Keratinocyte (primary cell): ENCODE measurements around the gene CCDC24. TPM values are rescaled to one million over a fixed set of nuclear protein-coding genes. Genes with fewer than 3 reads are reported as not detected.

Experiments used
- DNase-seq: peaks from one replicate; pipeline ENCODE4 v3.0.0-alpha.2; 2011; ENCODE audit warnings: low read depth, missing footprints, low spot score
- FAIRE-seq: peaks from 2 replicates; lab custom pipeline; 2011; peaks lifted over from hg19 to GRCh38; lab: Jason Lieb, UNC
- H2AFZ ChIP-seq: 2 replicates; pipeline ENCODE4 v1.6.0; 2012; ENCODE audit warnings: low read length, control low read depth, inconsistent platforms; ENCODE audit not compliant: control insufficient read depth
- H3K27ac ChIP-seq: 2 replicates; pipeline ENCODE4 v1.5.1; 2011; ENCODE audit warnings: low read length; ENCODE audit not compliant: control insufficient read depth, insufficient read depth
- H3K27me3 ChIP-seq: 3 replicates; pipeline ENCODE4 v1.6.0; 2011; ENCODE audit warnings: low read length; ENCODE audit not compliant: control insufficient read depth, insufficient read depth; ENCODE audit errors: extremely low read depth
- H3K36me3 ChIP-seq, 2 experiments: 2 replicates in 1 of 2; 3 replicates in 1 of 2; pipeline ENCODE4 v1.5.1; 2011; ENCODE audit warnings: low read length in 2 of 2, mild to moderate bottlenecking in 1 of 2; ENCODE audit not compliant: control insufficient read depth in 2 of 2, insufficient read depth in 2 of 2; ENCODE audit errors: extremely low read depth in 1 of 2
- H3K4me1 ChIP-seq: 3 replicates; pipeline ENCODE4 v1.5.1; 2011; ENCODE audit warnings: low read length; ENCODE audit not compliant: control insufficient read depth, insufficient read depth; ENCODE audit errors: extremely low read depth
- H3K4me2 ChIP-seq: 3 replicates; pipeline ENCODE4 v1.6.0; 2011; ENCODE audit warnings: low read depth, low read length; ENCODE audit not compliant: control insufficient read depth, insufficient read depth; ENCODE audit errors: extremely low read depth
- H3K4me3 ChIP-seq, 3 experiments: fragments of 200-600 bp in 1 of 3; sonication (generic) in 1 of 3; 2 replicates in 2 of 3; 3 replicates in 1 of 3; pipeline ENCODE4 v1.5.1; 2011 to 2016; ENCODE audit warnings: low read length in 3 of 3, mild to moderate bottlenecking in 3 of 3, control low read depth in 2 of 3, inconsistent platforms in 1 of 3, low read depth in 1 of 3, mixed read lengths in 1 of 3, mixed run types in 1 of 3, moderate library complexity in 1 of 3; ENCODE audit not compliant: control insufficient read depth in 2 of 3, insufficient read depth in 2 of 3; ENCODE audit errors: extremely low read depth in 1 of 3
- H3K79me2 ChIP-seq: 2 replicates; pipeline ENCODE4 v1.6.0; 2012; ENCODE audit warnings: low read length; ENCODE audit not compliant: control insufficient read depth, insufficient read depth
- H3K9ac ChIP-seq: 3 replicates; pipeline ENCODE4 v1.6.0; 2011; ENCODE audit warnings: low read length; ENCODE audit not compliant: control insufficient read depth, insufficient read depth; ENCODE audit errors: extremely low read depth
- H3K9me1 ChIP-seq: 3 replicates; pipeline ENCODE4 v1.6.0; 2011; ENCODE audit warnings: low read length; ENCODE audit not compliant: control insufficient read depth, insufficient read depth; ENCODE audit errors: extremely low read depth
- H3K9me3 ChIP-seq: 2 replicates; pipeline ENCODE4 v1.5.1; 2012; ENCODE audit warnings: low read depth, low read length; ENCODE audit not compliant: control insufficient read depth
- H4K20me1 ChIP-seq: 3 replicates; pipeline ENCODE4 v1.6.0; 2011; ENCODE audit warnings: low read length; ENCODE audit not compliant: control insufficient read depth, insufficient read depth; ENCODE audit errors: extremely low read depth
- EZH2 ChIP-seq: IDR thresholded peaks from one replicate; pipeline ENCODE4 v1.6.1; 2012; ENCODE audit warnings: inconsistent platforms, mild to moderate bottlenecking, low read length, moderate library complexity
- dilution Hi-C: fragments of 300-500 bp; cut with MboI; formaldehyde crosslinking; loops from one replicate; pipeline ENCODE4 v1.7.0; 2020; ENCODE audit warnings: low sequenced_read_pairs; ENCODE audit not compliant: extremely low pct_ligation_motif_present
- polyA plus RNA-seq, 5 experiments: library from polyadenylated mRNA; depleted of rRNA in 3 of 5; stranded (reverse) in 3 of 5; stranded (forward) in 1 of 5; unstranded in 1 of 5; fragments of >200 nt; gene quantifications; 1 replicate in 1 of 5; 2 replicates in 3 of 5; 3 replicates in 1 of 5; pipeline versions ENCODE4 v1.2.1 to v1.2.3, GENCODE V29; 2011 to 2012; ENCODE audit warnings: missing spikeins in 2 of 5, low read depth in 1 of 5, low replicate concordance in 1 of 5
- TF ChIP-seq, protein P1 (sequence below), 3 experiments: IDR thresholded peaks in 1 of 3; conservative IDR thresholded peaks in 1 of 3; optimal IDR thresholded peaks in 1 of 3; 2 replicates in 2 of 3; 3 replicates in 1 of 3; pipeline versions ENCODE3 to v1.5.1; 2011; ENCODE audit warnings: low read length in 3 of 3, mild to moderate bottlenecking in 3 of 3, moderate library complexity in 2 of 3, control low read depth in 1 of 3, inconsistent platforms in 1 of 3; ENCODE audit not compliant: insufficient read depth in 2 of 3; ENCODE audit errors: extremely low read depth in 1 of 3

CCDC24 gene
- polyA plus RNA-seq, 1 donor (not counting 4 experiments of a cell fraction or from before 2014, with no cell fraction given): 5.2 TPM

DNA sequence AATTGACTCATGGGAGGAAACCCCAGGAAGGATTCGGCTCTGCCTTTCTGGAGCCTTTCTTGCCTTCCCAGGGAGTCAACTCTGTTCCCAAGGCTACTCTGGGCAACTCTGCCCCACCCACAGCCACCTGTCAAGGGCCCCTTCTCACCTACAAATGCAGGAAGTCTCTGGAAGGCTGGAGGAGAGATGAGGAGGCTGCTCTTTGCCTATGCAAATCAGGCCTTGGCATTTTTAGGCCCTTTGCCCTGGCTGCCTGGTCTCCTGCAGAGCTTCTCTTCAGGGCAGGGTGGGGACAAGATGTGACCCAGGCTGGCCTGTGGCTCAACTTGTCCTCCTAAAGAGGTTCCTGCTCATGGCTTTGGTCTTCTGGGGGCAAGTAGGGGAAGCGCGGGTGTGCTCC is 34.4 kb downstream of the CCDC24 start:
- peaks cover 2% of the 10 kb centered on the region for H3K9me1 ChIP-seq
- TF ChIP-seq EZH2: no peak
- TF ChIP-seq, protein P1, sequence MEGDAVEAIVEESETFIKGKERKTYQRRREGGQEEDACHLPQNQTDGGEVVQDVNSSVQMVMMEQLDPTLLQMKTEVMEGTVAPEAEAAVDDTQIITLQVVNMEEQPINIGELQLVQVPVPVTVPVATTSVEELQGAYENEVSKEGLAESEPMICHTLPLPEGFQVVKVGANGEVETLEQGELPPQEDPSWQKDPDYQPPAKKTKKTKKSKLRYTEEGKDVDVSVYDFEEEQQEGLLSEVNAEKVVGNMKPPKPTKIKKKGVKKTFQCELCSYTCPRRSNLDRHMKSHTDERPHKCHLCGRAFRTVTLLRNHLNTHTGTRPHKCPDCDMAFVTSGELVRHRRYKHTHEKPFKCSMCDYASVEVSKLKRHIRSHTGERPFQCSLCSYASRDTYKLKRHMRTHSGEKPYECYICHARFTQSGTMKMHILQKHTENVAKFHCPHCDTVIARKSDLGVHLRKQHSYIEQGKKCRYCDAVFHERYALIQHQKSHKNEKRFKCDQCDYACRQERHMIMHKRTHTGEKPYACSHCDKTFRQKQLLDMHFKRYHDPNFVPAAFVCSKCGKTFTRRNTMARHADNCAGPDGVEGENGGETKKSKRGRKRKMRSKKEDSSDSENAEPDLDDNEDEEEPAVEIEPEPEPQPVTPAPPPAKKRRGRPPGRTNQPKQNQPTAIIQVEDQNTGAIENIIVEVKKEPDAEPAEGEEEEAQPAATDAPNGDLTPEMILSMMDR (optimal IDR thresholded peaks at IDR 0.05 in 1 of 3, IDR thresholded peaks at IDR 0.05 in 1 of 3, conservative IDR thresholded peaks at IDR 0.05 in 1 of 3; ENCODE audit: extremely low read depth in 1 of 3, insufficient read depth in 2 of 3, low read length in 3 of 3): no peak
- no peak overlapping the region for H3K4me2 ChIP-seq
- no peaks in the 10 kb centered on the region for H3K27me3 ChIP-seq
- H3K4me3 ChIP-seq: no peak overlapping the region
- H3K27ac ChIP-seq: no peak overlapping the region
- H4K20me1 ChIP-seq: no peaks in the 10 kb centered on the region
- H2AFZ ChIP-seq: no peak overlapping the region
- FAIRE-seq (no peak), DNase-seq (no peak)
- no peak overlapping the region for H3K9ac ChIP-seq
- no peaks in the 10 kb centered on the region for H3K9me3 ChIP-seq
- H3K36me3 ChIP-seq: peaks cover 2 to 16% of the 10 kb centered on the region in 2 experiments
- H3K79me2 ChIP-seq: no peaks in the 10 kb centered on the region
- dilution Hi-C loops: no loop called here
- H3K4me1 ChIP-seq: peaks cover 24% of the 10 kb centered on the region

DNA sequence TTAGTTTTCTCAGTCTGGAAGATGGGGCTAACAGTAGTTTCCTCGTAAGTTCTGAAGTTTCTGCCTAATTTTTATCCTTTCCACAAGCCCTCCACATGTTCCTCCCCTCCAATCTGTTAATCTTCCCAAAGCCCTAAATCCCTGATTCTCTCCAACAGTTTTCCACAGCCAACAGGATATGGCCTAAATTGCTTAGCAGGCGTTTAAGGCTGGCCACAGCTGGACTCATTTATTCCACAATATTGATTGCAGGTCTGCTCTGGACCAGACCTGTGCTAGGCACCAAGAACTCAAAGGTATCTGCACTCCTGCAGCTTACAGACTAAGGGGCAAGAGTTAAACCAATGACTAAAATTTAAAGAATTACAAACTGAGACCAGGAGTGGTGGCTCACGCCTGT is 35.9 kb downstream of the CCDC24 start:
- H3K27ac ChIP-seq: no peak overlapping the region
- H3K9me3 ChIP-seq: no peaks in the 10 kb centered on the region
- no peak overlapping the region for H3K4me3 ChIP-seq
- no peak overlapping the region for H3K9ac ChIP-seq
- no peaks in the 10 kb centered on the region for H3K79me2 ChIP-seq
- H4K20me1 ChIP-seq: no peaks in the 10 kb centered on the region
- FAIRE-seq: no peak
- no peak for TF ChIP-seq EZH2
- TF ChIP-seq, protein P1 (optimal IDR thresholded peaks at IDR 0.05 in 1 of 3, IDR thresholded peaks at IDR 0.05 in 1 of 3, conservative IDR thresholded peaks at IDR 0.05 in 1 of 3; ENCODE audit: extremely low read depth in 1 of 3, insufficient read depth in 2 of 3, low read length in 3 of 3): no peak
- H3K36me3 ChIP-seq: peaks cover 2 to 16% of the 10 kb centered on the region in 2 experiments
- dilution Hi-C loops: no loop called here
- H3K4me1 ChIP-seq: peaks cover 33% of the 10 kb centered on the region
- peaks cover 2% of the 10 kb centered on the region for H3K9me1 ChIP-seq
- H3K27me3 ChIP-seq: no peaks in the 10 kb centered on the region
- H2AFZ ChIP-seq: no peak overlapping the region
- no peak overlapping the region for H3K4me2 ChIP-seq
- no peak for DNase-seq
